Duodenal mucosa (tissue), 2 donors: Measurements from ENCODE around the gene P2RY2.
A peak's percentile ranks its signal among the peaks of the same experiment; 100 is the strongest.

Experiments
- H3K27ac ChIP-seq: one replicate; pipeline ENCODE4 v1.7.0; 2013; ENCODE audit warnings: low read depth, low read length
- H3K27me3 ChIP-seq, 2 donors: one replicate each; pipeline ENCODE4 v1.7.0; 2013; ENCODE audit warnings: low read length in 2 of 2, control low read depth in 1 of 2; ENCODE audit not compliant: insufficient read depth in 2 of 2, control insufficient read depth in 1 of 2
- H3K36me3 ChIP-seq, 2 donors: one replicate each; pipeline ENCODE4 v1.7.0; 2013; ENCODE audit warnings: low read length in 2 of 2, control low read depth in 1 of 2; ENCODE audit not compliant: insufficient read depth in 2 of 2, control insufficient read depth in 1 of 2
- H3K4me1 ChIP-seq, 2 donors: one replicate each; pipeline ENCODE4 v1.7.0; 2013; ENCODE audit warnings: low read length in 2 of 2, control low read depth in 1 of 2; ENCODE audit not compliant: insufficient read depth in 2 of 2, control insufficient read depth in 1 of 2
- H3K4me3 ChIP-seq, 2 donors: one replicate each; pipeline ENCODE4 v1.7.0; 2013; ENCODE audit warnings: low read length in 2 of 2, low read depth in 1 of 2
- H3K9ac ChIP-seq, 2 donors: one replicate each; pipeline ENCODE4 v1.7.0; 2013; ENCODE audit warnings: low read length in 2 of 2, low read depth in 1 of 2
- H3K9me3 ChIP-seq, 2 donors: one replicate each; pipeline ENCODE4 v1.7.0; 2013; ENCODE audit warnings: low read length in 2 of 2, control low read depth in 1 of 2; ENCODE audit not compliant: control insufficient read depth in 1 of 2

Gene P2RY2

DNA sequence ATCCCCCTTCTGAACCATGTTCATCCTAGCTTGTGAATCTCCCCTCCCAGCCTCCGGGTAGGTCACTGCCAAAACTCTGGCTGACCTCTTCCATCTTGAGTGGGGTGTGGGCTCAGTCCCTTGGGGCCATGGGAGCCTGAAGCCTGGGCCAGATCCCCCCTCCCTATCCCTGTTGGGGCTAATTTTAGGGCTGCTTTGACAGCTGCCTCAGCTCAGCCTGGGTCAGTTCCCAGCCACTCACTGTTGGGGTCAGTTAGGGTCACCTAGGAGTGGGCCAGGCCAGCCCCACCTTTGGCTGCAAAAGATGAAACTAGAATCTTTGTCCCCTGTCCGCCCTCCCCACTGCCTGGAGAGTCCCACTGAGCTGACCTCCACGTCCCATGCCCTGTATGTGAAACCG is 29.8 kb upstream of the P2RY2 start:
- H3K9me3 ChIP-seq = no peaks in the 10 kb centered on the region
- H3K9ac ChIP-seq = no peak overlapping the region
- H3K4me3 ChIP-seq = no peak overlapping the region
- H3K27me3 ChIP-seq = no peaks in the 10 kb centered on the region
- no peaks in the 10 kb centered on the region for H3K36me3 ChIP-seq
- peaks cover 28 to 31% of the 10 kb centered on the region in 2 donors for H3K4me1 ChIP-seq
- no peak overlapping the region for H3K27ac ChIP-seq

DNA sequence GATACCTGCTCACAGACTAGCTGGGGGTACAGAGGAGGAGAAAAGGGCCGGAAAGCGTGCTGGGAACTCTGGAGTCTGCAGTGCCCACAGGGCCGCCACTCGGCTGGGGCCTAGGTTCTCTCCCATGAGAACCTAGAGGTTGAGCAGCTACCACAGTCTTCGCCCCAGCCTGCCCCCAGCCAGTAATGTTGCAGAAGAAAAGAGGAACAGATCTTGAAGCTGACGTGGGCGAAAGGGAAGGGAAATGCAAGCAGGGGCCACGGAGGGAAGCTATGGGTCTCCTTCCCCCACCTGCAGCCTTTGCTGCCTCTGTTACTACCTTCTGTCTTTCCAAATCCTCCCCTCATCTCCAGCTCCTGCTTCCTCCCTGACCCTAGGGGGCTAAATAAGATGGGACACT is 28.8 kb upstream of the P2RY2 start:
- H3K9me3 ChIP-seq = no peaks in the 10 kb centered on the region
- H3K36me3 ChIP-seq = no peaks in the 10 kb centered on the region
- H3K27ac ChIP-seq = no peak overlapping the region
- H3K4me1 ChIP-seq = peaks cover 35 to 38% of the 10 kb centered on the region in 2 donors
- H3K4me3 ChIP-seq = no peak overlapping the region
- H3K9ac ChIP-seq = no peak overlapping the region
- H3K27me3 ChIP-seq = no peaks in the 10 kb centered on the region

DNA sequence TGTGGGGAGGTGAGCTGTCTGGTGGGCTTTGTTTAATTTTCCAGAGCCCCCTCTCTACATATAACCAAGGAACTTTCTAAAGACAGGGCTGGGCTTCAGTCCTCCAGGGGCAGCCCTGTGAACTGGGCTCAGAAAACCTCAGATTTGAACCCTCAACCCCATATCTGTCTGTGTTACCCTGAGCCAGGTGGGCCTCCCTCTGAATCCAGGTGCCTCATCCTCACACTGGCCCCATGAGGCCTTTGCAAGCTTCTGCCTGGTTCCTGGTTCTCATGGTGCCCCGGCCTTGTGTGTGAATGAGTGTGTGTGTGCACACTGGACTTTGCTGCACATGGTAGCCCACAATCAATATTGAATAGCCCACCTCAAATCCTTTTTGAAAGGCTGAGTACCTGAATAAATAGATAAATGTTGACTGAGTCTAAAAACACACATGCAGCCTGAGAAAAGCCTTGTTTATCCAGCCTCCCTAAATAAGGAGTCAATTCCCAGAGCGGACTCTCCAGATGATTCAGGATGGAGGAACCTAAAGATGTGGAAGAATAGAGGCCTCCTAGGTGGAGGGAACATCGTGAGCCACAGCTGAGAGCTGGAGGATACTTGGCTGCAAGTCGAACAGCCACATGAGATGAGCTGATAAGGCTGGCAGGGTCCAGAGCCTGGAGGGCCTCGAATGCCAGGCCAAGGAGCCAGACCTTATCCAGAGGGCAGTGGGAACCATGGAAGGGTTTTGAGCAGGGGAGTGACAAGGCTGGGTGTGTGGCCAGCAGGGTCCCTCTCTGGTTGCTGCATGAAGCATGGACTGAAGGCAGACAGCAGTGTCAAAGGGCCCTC is 28.1 kb upstream of the P2RY2 start:
- Histone ChIP-seq H3K27ac (no peak overlapping the region), H3K27me3 (no peaks in the 10 kb centered on the region), H3K4me1 (peaks cover 38 to 42% of the 10 kb centered on the region in 2 donors), H3K9ac (no peak overlapping the region), H3K36me3 (no peaks in the 10 kb centered on the region), H3K4me3 (no peak overlapping the region), H3K9me3 (no peaks in the 10 kb centered on the region)

DNA sequence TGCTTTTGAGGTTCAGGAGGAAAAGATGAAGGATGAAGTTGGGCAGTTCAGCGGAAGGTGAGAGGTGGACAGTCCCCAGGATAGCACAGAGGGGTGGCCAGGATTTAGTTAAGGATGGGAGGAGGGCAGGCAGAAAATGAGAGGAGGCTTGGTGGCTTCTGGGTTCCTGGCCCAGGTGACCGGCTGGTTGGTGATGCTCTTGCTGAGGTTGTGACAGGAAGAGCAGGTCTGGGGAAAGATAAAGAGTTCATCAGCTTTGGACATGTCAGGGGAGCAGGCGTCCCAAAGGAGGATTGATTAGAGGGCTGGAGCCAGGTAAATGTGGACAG is 27.6 kb upstream of the P2RY2 start:
- no peaks in the 10 kb centered on the region for H3K9me3 ChIP-seq
- H3K27ac ChIP-seq = no peak overlapping the region
- H3K4me1 ChIP-seq = peaks cover 38 to 42% of the 10 kb centered on the region in 2 donors
- H3K4me3 ChIP-seq = no peak overlapping the region
- H3K9ac ChIP-seq = no peak overlapping the region
- no peaks in the 10 kb centered on the region for H3K27me3 ChIP-seq
- no peaks in the 10 kb centered on the region for H3K36me3 ChIP-seq

DNA sequence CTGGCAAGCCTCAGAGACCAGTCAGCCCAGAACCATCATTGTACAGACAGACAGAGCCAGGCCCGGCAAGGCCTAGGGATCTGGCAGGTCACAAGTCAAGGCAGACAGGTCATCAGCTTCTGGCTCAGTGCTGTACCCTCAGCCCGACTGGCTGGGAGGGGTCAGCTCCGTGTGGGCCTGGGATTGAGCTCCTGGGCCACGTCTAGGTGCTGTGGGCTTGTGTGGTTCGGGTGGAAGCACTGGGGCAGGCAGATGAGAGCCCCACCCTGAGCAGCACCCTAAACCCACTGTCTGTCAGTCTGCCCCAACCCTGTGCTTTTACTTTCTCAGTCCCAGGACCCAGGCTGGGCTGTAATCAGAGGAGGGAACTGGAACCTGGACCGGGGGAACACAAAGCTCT is 26.9 kb upstream of the P2RY2 start:
- Histone ChIP-seq H3K9me3 (no peaks in the 10 kb centered on the region), H3K27ac (no peak overlapping the region), H3K4me3 (no peak overlapping the region), H3K9ac (no peak overlapping the region), H3K4me1 (peaks cover 39 to 46% of the 10 kb centered on the region in 2 donors), H3K27me3 (no peaks in the 10 kb centered on the region), H3K36me3 (no peaks in the 10 kb centered on the region)

DNA sequence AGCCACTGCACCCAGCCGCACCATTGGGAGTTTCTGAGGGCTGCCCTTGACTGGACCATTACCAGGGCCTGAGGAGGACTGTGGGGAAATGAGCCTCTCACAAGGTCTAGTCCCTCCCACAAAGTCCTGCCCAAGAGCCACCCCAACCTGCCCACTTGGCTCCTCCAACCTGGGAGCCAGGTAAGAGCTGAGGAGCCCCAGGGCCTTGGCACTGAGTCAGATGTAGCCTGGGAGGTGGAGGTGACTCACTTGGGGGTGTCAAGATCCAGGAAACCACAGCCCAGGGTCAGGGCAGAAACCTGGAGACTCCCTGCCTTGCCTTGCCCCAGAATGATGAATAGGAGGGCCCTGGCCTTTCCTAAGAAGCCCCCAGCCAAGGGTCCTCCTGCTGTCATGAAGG is 25.8 kb upstream of the P2RY2 start:
- H3K9ac ChIP-seq = no peak overlapping the region
- no peaks in the 10 kb centered on the region for H3K9me3 ChIP-seq
- no peak overlapping the region for H3K27ac ChIP-seq
- no peak overlapping the region for H3K4me3 ChIP-seq
- H3K36me3 ChIP-seq = no peaks in the 10 kb centered on the region
- H3K4me1 ChIP-seq = peaks cover 39 to 46% of the 10 kb centered on the region in 2 donors
- H3K27me3 ChIP-seq = no peaks in the 10 kb centered on the region

DNA sequence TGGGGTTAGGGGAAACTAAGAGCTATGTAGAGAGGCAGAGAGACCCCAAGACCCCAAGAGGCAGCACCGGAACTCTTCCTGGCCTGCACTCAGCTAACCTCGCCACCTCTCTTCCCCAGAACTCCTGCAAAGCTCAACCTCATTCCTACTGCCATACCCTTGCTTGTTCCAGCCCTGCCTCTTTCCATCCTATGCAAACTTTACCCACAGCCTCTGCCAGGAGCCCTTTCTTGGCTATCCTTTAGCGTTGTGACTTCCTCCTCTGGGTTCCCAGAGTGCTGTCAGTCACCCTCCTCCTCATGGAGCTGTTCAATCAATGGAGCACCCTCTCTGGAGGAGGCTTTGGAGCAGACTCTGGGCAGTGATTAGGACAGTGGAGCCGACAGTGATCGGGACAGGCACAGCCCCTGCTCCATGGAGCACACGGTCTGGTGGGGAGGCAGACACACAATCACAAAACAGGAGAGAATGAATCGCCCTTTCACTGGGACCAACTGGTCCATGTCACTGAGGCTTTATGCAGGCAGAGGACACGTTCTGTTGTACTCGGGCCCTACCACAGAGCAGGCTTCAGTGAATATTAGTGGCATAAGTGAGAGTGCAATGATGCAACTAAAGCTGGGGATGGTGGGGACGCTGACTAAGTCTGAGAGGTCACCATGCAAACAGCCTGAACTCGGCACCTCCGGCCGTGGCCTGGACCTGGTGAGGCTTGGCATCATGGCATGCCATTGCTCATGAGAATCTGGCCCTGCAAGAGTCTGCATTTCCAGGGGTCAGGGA is 24.6 kb upstream of the P2RY2 start:
- no peak overlapping the region for H3K9ac ChIP-seq
- peaks cover 39 to 46% of the 10 kb centered on the region in 2 donors for H3K4me1 ChIP-seq
- no peak overlapping the region for H3K4me3 ChIP-seq
- H3K36me3 ChIP-seq = no peaks in the 10 kb centered on the region
- H3K27ac ChIP-seq = no peak overlapping the region
- H3K27me3 ChIP-seq = no peaks in the 10 kb centered on the region
- H3K9me3 ChIP-seq = no peaks in the 10 kb centered on the region

DNA sequence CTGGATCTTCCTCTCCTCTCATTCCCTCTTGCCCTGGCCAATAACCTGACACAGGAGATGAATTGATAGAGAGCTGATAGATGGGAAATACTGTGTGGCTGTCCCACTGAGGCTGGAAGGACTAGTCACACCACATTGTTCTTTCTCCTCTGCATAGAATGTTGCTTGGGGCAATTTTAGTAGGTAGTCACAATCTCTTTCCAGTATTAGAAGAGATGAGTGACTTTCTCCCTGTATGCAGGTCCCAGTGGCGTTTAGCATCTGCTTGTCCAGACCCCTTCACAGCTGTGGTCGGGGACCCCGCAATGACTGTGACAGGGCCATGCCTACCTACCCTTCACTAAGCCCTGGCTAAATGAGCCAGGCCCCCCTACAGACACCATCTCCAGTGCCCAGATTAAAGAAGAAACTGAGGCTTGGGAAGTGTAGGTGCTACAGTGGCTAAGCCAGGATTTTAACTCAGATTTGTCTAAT is 24.0 kb upstream of the P2RY2 start:
- Histone ChIP-seq H3K27ac (no peak overlapping the region), H3K4me1 (peaks cover 39 to 46% of the 10 kb centered on the region in 2 donors), H3K9ac (no peak overlapping the region), H3K9me3 (no peaks in the 10 kb centered on the region), H3K36me3 (no peaks in the 10 kb centered on the region), H3K27me3 (no peaks in the 10 kb centered on the region), H3K4me3 (no peak overlapping the region)

DNA sequence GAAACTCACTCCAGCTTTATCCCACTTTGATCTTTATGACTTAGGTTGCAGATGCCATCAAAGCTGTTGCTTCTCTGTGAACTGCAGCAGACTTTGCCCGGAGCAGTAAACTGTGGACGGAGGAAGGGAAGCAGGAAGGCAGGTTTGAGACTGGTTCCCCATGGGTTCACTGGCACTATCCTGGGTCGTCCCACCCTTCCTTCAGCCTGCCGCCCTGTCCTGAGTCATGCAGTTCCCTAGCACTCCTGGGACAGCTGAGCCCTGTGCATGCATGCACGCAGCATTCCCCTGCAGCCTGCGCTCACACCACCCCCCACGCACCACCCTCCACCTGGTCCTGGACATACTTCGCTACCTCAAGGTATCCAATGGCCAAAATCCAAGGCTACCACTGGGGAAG is 23.5 kb upstream of the P2RY2 start:
- Histone ChIP-seq H3K9me3 (no peaks in the 10 kb centered on the region), H3K36me3 (no peaks in the 10 kb centered on the region), H3K27ac (no peak overlapping the region), H3K9ac (peak overlapping the region in 1 of 2 donors; percentile 18), H3K27me3 (no peaks in the 10 kb centered on the region), H3K4me3 (peak overlapping the region in 1 of 2 donors; percentile 43), H3K4me1 (peaks cover 39 to 46% of the 10 kb centered on the region in 2 donors)
